ENCODE data around the gene SMARCAL1. TPM values are rescaled to one million over a fixed set of nuclear protein-coding genes. Genes with fewer than 3 reads are reported as not detected.

The SMARCAL1 gene
- polyA plus RNA-seq, 1 of the 3 experiments (the other 2 are of a cell fraction): 27.0 TPM

- no peak overlapping the region for H2AFZ ChIP-seq (ENCODE audit: low read depth)
- H3K79me2 ChIP-seq (ENCODE audit: insufficient read depth): peaks cover 76% of the 10 kb centered on the region
- H3K9me3 ChIP-seq: no peaks in the 10 kb centered on the region
- 4% methylated on average over 6 of the region's 6 CpGs for WGBS (ENCODE audit: low lambda C conversion rate)
- peak overlapping the region; percentile 95 for H3K9ac ChIP-seq
- DNase-seq: no peak
- no peaks in the 10 kb centered on the region for H3K27me3 ChIP-seq (ENCODE audit: insufficient read depth)
- peaks cover 71% of the 10 kb centered on the region for H3F3A ChIP-seq (replicated peaks; ENCODE audit: insufficient read depth)
- peaks cover 46% of the 10 kb centered on the region for H4K20me1 ChIP-seq (ENCODE audit: insufficient read depth)
- peak overlapping the region; percentile 83 to 89 for H3K4me3 ChIP-seq (ENCODE audit: low read depth in 2 of 2, low read length in 1 of 2)
- peak overlapping the region; percentile 71 to 78; a peak in 3 of 4 replicates for H3K27ac ChIP-seq (ENCODE audit: low read depth in 2 of 2, low read length in 1 of 2)
- ChIA-PET POLR2A (interaction anchor here (0.7 to 1.5 kb wide), 2 partner anchors 14 to 127 kb away, joined by 3 read pairs; partner anchors contain the start of gene MARCHF4), CTCF (no interaction called here)
- H3K4me1 ChIP-seq (ENCODE audit: control insufficient read depth in 1 of 2, insufficient read depth in 2 of 2, low read depth in 1 of 2, low read length in 1 of 2): peaks cover 29 to 44% of the 10 kb centered on the region in 2 experiments
- H3K4me2 ChIP-seq: peak overlapping the region; percentile 96
- no peaks in the 10 kb centered on the region for H3K9me2 ChIP-seq
- H3K36me3 ChIP-seq (replicated peaks in 1 of 2; ENCODE audit: control insufficient read depth in 1 of 2, insufficient read depth in 2 of 2, low read length in 1 of 2): peaks cover 54 to 55% of the 10 kb centered on the region in 2 experiments
- TF ChIP-seq RFX5 (IDR thresholded peaks at IDR 0.05; ENCODE audit: low read length): no peak
- TF ChIP-seq CHD2 (IDR thresholded peaks at IDR 0.05; ENCODE audit: low read length, partially characterized antibody): no peak
- TF ChIP-seq NRF1 (IDR thresholded peaks at IDR 0.05; ENCODE audit: low read depth, low read length): no peak
- no peak for TF ChIP-seq NFIC (IDR thresholded peaks at IDR 0.05; ENCODE audit: borderline replicate concordance)
- TF ChIP-seq REST (IDR thresholded peaks at IDR 0.05; ENCODE audit: low read depth, low read length): no peak
- no peak for TF ChIP-seq ZBTB33 (IDR thresholded peaks at IDR 0.05; ENCODE audit: borderline replicate concordance, low read depth)
- TF ChIP-seq MXI1 (IDR thresholded peaks at IDR 0.05; ENCODE audit: low read depth, low read length): no peak
- TF ChIP-seq EZH2phosphoT487 (IDR thresholded peaks at IDR 0.05; ENCODE audit: borderline replicate concordance, low read depth): no peak
These were observed 87.4 kb downstream of the SMARCAL1 start for GRCh38 chr2:216499641-216500218.

GRCh38 chr2:216500572-216500971 is 88.3 kb downstream of the SMARCAL1 start:
- peaks cover 46% of the 10 kb centered on the region for H4K20me1 ChIP-seq (ENCODE audit: insufficient read depth)
- no peak for DNase-seq
- H3K9me2 ChIP-seq: no peaks in the 10 kb centered on the region
- peaks cover 55 to 62% of the 10 kb centered on the region in 2 experiments for H3K36me3 ChIP-seq (replicated peaks in 1 of 2; ENCODE audit: control insufficient read depth in 1 of 2, insufficient read depth in 2 of 2, low read length in 1 of 2)
- 64% methylated on average over 2 of the region's 2 CpGs for WGBS (ENCODE audit: low lambda C conversion rate)
- peaks cover 74% of the 10 kb centered on the region for H3F3A ChIP-seq (replicated peaks; ENCODE audit: insufficient read depth)
- peak overlapping the region; percentile 96 for H3K4me2 ChIP-seq
- peak overlapping the region; percentile 83 to 89 for H3K4me3 ChIP-seq (ENCODE audit: low read depth in 2 of 2, low read length in 1 of 2)
- no peak overlapping the region for H2AFZ ChIP-seq (ENCODE audit: low read depth)
- H3K9ac ChIP-seq: peak overlapping the region; percentile 95
- H3K4me1 ChIP-seq (ENCODE audit: control insufficient read depth in 1 of 2, insufficient read depth in 2 of 2, low read depth in 1 of 2, low read length in 1 of 2): peaks cover 29 to 36% of the 10 kb centered on the region in 2 experiments
- H3K79me2 ChIP-seq (ENCODE audit: insufficient read depth): peaks cover 75% of the 10 kb centered on the region
- peak overlapping the region in 1 of 2 experiments; percentile 71; a peak in 1 of 4 replicates for H3K27ac ChIP-seq (ENCODE audit: low read depth in 2 of 2, low read length in 1 of 2)
- CTCF ChIA-PET: interaction anchor here (1.1 to 2.2 kb wide), 3 partner anchors 16 to 1213 kb away, joined by 3 to 7 read pairs (median 3); no protein-coding TSS in a partner anchor
- POLR2A ChIA-PET: no interaction called here
- H3K27me3 ChIP-seq (ENCODE audit: insufficient read depth): no peaks in the 10 kb centered on the region
- no peaks in the 10 kb centered on the region for H3K9me3 ChIP-seq
- TF ChIP-seq ELF1 (IDR thresholded peaks at IDR 0.05): no peak
- TF ChIP-seq PBX3 (IDR thresholded peaks at IDR 0.05): no peak
- no peak for TF ChIP-seq EP300 (IDR thresholded peaks at IDR 0.05; ENCODE audit: borderline replicate concordance in 1 of 2, low read depth in 1 of 2, low read length in 1 of 2)
- TF ChIP-seq CTCF (IDR thresholded peaks at IDR 0.05): no peak
- TF ChIP-seq TCF12 (IDR thresholded peaks at IDR 0.05): no peak
- TF ChIP-seq ZBTB33 (IDR thresholded peaks at IDR 0.05; ENCODE audit: borderline replicate concordance, low read depth): no peak
- no peak for TF ChIP-seq GABPA (IDR thresholded peaks at IDR 0.05; ENCODE audit: low read depth)

All from SK-N-SH (cell line).